Activated CD4-positive, alpha-beta T cell treated with anti-CD3 and anti-CD28 coated beads for 4 hours (primary cell): Measurements from ENCODE around the gene AFM.

Source experiments
- DNase-seq, 2 donors: peaks; one replicate each; pipeline ENCODE4 v3.0.0-alpha.2; 2020

AFM gene

GRCh38 chr4:73450398-73451004 lies 31.0 kb upstream of the AFM start:
- DNase-seq = no peak

DNA sequence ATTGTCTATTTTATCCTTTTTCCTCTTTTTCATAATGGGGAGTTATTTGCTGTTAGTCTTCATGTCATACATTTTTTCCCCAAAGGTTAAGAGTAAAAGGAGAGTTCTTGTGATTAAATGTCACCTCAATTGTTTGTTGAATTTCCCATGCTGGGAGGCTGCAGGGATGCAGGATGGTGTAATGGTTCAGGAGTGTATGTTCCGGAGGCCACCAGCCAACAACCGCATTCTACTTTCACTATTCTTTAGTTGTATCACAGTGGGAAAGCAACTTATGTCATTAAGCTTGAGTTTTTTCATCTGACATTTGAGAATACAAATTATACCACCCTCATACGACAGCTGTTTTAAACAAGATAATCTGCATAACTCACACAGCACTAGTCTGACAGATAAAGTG lies 30.1 kb upstream of the AFM start:
- DNase-seq = no peak

DNA sequence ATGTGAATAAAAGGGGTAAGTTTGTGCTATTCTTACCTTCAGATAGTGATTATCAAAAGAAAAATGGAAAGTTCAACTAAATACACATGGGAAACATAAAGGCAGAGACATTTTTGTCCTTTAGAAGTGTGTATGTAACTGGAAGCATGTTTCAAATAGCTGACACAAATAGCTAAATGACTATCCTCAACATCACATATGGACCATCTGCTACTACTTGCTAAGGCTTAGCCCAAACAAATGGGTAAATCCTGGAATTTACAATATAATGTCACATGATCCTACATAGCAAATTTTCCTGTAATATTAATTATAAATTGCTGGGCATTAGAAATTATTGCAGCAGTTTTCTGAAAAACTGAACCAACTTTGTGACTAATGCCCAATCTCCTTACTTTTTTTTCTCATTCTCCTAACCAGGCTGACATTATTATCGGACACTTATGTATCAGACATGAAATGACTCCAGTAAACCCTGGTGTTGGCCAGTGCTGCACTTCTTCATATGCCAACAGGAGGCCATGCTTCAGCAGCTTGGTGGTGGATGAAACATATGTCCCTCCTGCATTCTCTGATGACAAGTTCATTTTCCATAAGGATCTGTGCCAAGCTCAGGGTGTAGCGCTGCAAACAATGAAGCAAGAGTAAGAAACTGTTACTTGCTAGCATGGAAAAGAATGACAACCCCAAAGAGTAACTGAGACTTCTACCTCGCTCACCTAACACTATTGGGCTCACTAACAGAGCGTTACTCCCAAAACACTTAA lies 29.4 kb upstream of the AFM start:
- DNase-seq = no peak

DNA sequence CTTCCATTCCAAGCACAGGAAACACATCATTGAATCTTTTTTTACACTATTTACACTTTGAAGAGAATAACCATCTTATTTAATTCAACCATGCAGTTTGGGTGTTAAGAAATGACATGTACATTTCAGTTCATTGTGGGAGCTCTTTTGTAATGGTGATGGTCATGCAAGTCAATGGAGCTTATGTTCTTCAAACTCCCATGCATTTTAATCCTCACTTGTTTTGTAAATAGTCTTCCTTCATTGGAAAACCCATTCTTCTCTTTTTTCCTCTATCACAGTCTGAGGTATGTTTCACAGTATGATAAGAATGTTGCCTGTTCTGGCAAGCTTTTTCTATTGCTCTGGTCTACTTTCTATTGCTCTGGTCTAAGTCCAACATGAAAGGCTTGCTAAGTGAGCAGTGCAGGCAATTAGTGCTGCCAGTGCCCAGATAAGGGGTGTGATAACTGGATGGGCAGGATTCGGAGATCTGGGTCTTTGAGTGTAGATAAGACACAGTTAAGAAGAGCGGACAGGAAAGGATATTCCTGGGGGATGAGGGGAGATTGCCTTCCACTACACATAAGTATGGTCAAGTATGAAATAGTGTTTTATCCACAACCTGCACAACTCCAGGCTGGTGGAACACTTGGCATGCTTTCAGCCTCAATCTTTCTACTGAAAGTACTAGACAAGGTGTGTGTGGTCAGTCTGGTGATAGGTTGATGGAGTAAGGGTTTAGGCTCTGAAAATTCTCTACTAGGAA lies 28.4 kb upstream of the AFM start:
- DNase-seq = no peak

DNA sequence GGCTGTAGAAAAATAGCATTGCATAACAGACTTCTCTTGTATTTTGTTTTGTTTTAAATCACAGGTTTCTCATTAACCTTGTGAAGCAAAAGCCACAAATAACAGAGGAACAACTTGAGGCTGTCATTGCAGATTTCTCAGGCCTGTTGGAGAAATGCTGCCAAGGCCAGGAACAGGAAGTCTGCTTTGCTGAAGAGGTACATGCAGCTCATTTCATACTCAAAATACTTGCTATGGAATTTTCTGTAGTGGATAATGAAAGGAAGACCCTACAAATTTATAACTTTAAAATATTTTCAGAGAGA lies 27.9 kb upstream of the AFM start:
- no peak for DNase-seq

DNA sequence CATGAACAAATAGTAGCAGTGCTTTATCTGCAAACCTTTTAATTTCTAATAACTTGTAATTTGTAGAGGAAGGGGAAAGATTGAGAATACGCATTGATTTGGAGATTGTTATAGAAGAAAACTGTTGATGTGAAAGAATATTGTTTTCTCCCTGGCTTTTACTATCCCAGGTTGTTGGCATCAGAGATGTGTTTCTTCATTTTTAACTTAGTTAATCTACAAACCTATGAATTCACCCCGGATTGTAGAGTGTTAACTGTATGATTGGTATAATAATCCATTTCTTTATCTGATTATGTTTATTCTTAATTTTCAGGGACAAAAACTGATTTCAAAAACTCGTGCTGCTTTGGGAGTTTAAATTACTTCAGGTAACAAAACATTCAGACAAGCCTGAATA lies 26.6 kb upstream of the AFM start:
- DNase-seq = no peak

GRCh38 chr4:73456177-73457022 lies 25.1 kb upstream of the AFM start:
- DNase-seq = no peak

GRCh38 chr4:73458184-73459047 lies 23.1 kb upstream of the AFM start:
- no peak for DNase-seq

GRCh38 chr4:73459048-73459421 lies 22.5 kb upstream of the AFM start:
- no peak for DNase-seq

GRCh38 chr4:73460913-73461522 lies 20.5 kb upstream of the AFM start:
- no peak for DNase-seq

GRCh38 chr4:73468170-73468569 lies 13.4 kb upstream of the AFM start:
- no peak for DNase-seq

- no peak for DNase-seq
Measured at GRCh38 chr4:73470728-73471127, 10.8 kb upstream of the AFM start.

DNA sequence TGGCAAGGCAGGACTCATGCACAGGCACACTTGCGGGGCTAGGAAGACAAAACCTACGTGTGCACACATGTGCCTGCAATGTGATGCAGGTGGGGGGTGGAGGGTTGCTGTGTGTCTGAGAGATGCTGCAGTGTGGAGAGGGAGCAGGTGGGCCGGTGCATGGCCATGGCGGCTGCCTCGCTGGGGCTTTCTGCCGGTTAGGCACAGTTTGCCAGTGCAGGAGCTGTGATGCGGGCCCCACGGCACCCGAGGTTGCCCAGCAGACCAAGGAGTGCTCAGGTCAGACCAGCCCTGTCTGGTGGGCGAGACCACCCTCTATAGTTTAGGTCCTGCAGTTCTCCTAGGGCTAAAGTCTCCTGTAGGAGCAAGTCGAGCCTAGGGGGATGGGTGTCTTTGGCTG lies 4.4 kb upstream of the AFM start:
- DNase-seq = no peak

- DNase-seq = no peak
Measured at GRCh38 chr4:73479323-73479722, 2.2 kb upstream of the AFM start.

DNA sequence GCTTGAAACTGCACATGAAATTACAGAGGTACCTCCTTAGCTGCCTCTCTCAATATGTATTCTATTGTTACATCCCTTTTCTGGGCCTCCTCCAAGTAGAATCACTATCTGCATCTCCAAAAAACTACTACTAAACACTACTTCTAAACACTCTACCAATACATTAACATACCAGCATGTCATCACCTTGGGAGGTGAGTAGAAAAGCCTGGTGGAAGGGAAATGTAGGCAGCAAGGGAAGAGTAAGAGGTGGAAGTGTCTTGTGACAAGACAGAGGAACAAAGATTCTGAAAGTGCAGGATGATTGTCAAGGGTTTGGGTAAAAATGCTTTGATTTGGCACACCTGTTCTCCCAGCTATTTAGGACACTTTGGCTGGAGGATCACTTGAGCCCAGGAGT lies 3.5 kb downstream of the AFM start:
- no peak for DNase-seq

DNA sequence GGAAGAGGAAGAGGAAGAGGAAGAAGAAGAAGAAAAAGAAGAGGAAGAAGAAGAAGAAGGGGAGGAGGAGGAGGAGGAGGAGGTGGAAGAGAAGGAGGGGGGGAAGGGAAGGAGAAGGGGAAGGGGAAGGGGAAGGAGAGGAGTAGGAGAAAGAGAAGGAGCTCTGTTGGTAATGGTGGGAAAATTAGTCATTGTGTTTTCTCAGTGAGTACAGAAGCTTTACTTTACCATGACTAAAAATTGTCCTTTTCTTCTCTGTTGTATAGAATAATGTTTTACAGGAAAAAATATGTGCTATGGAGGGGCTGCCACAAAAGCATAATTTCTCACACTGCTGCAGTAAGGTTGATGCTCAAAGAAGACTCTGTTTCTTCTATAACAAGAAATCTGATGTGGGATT lies 4.1 kb downstream of the AFM start:
- no peak for DNase-seq

- no peak for DNase-seq
Measured at GRCh38 chr4:73486497-73486896, 5.0 kb downstream of the AFM start.

DNA sequence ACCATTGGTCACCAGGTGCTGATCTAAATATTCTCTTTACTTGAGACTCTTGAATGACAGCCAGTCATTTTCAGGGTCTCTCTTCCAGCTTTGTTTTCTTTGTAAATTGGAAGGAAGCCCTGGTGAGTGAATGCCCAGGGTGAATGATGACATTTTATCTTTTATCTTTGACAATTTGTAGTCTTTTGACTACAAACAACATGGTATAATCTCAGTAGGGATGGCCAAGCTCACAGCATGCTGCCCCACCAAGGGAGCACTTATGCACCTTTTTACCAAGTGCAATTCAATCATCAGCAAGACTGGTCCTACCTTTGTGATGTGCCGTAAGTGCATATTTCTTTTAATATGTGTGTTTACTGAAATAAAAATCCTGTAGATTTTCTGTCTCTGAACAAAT lies 5.7 kb downstream of the AFM start:
- no peak for DNase-seq

GRCh38 chr4:73499996-73500765 lies 18.6 kb downstream of the AFM start:
- no peak for DNase-seq

- DNase-seq = no peak
Measured at GRCh38 chr4:73501664-73502265, 20.2 kb downstream of the AFM start.

DNA sequence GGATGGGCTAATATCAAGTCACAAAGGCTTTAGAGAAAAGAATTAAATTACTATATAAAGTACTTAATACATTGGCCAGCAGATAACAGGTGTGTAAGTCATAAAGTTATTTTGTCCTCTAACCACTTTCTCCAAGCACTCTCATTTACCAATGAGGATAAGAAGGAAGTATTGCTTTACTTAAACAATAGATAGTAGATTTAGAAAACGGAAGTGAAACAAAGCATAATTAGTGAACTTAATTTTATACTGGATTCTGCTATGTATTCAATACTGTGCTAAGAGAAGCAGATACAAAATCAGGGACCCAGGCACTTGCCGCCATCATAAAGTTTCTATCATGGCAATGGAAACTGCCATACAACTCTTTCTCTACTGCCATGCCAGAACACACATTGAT lies 24.0 kb downstream of the AFM start:
- no peak for DNase-seq
